GM18907 (cell line): ENCODE measurements around the gene SGSM2.

ENCODE experiments used
- ATAC-seq: cut with Tn5 transposase; IDR thresholded peaks from one replicate; pipeline ENCODE4 v1.9.1; 2021; ENCODE audit warnings: mild to moderate bottlenecking, moderate library complexity; ENCODE audit not compliant: unreplicated experiment

Gene SGSM2

GRCh38 chr17:2416010-2416734 is 78.9 kb downstream of the SGSM2 start:
- ATAC-seq, result no peak

- ATAC-seq, result no peak
Observed at GRCh38 chr17:2418572-2418971, 81.3 kb downstream of the SGSM2 start.

- ATAC-seq, result no peak
Observed at GRCh38 chr17:2419486-2419885, 82.2 kb downstream of the SGSM2 start.

DNA sequence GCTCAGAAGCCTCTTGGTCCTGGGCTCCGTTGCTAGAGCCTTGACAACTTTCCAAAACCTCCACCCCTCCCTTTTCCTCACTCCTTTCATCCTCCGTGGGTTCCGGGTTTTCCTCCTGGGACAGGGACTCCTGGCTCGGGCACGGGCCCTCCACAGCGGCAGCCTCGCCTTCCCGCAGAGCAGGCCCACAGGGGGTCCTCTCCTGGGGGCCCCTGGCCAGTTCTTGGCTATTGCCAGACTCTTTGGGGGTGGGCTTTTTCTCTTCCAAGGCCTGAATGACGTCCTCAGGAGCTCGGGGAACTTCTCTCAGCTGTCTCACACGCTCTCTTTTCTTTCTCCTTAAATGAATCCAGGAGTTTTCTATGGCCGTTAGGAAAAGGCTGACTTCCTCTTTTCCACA is 82.9 kb downstream of the SGSM2 start:
- ATAC-seq, result no peak

GRCh38 chr17:2421315-2422147 is 84.2 kb downstream of the SGSM2 start:
- no peak for ATAC-seq

DNA sequence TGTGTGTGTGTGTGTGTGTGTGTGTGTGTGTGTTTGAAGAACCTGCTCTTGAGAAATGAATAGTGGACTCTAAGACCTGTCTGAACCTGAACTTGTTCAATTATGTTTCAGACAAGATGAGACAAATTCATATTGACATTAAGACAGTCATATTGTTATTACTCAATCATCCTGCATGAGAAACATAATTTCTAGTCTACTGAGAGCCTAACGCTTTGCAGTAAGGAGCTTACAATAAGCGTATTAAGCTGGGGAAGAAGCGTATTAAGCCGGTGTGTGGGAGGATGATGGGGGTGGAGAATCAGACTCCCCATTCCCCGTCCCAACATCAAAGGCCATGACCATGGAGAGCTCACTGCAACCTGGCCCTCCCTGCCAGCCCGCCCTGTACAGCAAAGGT is 86.0 kb downstream of the SGSM2 start:
- no peak for ATAC-seq

- ATAC-seq, result no peak
Observed at GRCh38 chr17:2427215-2427614, 89.9 kb downstream of the SGSM2 start.

DNA sequence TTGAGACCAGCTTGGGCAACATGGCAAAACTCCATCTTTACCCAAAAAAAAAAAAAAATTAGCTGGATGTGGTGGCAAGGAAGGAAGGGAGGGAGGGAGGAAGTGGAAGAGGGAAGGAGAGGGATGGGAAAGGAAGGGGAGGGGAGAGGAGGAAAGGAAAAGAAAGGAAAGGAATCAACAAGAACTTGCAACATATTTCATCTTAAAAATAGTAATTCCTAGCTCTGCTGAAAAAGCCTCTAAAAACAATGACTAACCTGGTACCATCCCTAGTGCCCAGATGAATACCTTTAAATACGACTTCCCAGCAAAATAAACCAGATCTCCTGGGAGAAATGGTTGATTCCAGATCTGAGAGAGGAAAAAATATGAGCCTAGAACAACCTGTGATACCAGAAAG is 90.6 kb downstream of the SGSM2 start:
- no peak for ATAC-seq
